Renal cortex interstitium (tissue), 11 donors: ENCODE data around the gene SLC13A4. TPM values are rescaled to one million over a fixed set of nuclear protein-coding genes. Genes with fewer than 3 reads are reported as not detected.
"Not testable (repeated sequence)": the region's sequence is repeated elsewhere in the genome, so short reads cannot be mapped to it uniquely, and the experiment has no call there.

ENCODE experiments used
- DNase-seq, 11 donors: peaks; one replicate each; pipeline ENCODE4 v3.0.0-alpha.2; 2013; ENCODE audit warnings: low read depth in 9 of 11, low spot score in 4 of 11; ENCODE audit errors: extremely low read depth in 1 of 11
- polyA plus RNA-seq, 3 donors: library from polyadenylated mRNA; unstranded; fragments of 120-200 nt; gene quantifications; one replicate each; pipeline ENCODE4 v1.2.1, GENCODE V29; 2013; ENCODE audit not compliant: insufficient read length in 3 of 3

SLC13A4 gene
- polyA plus RNA-seq, 3 donors = 1.2 to 6.7 (median 1.9) TPM

GRCh38 chr7:135756191-135756590, 28.2 kb upstream of the SLC13A4 start:
- no peak for DNase-seq

DNA sequence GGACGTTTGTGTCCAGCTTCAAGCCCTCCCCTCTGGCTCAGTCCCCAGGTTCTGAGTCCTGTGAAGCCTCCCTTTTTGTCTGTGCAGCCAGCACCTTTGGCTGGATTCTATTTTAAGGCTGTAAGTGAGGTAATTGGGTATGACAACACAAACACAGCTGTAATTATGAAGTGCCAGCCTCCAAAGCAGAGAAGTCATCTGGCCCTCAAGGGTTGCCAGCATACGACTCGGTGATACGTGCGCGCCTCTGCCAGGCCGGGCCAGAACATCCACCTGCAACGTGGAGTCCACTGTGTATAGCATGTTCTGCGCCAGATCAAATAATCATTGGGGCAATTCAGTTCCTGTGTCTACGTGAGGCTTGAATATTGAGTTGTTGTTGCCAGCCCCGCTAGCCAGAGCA, 27.4 kb upstream of the SLC13A4 start:
- DNase-seq = no peak

- no peak for DNase-seq
Observed at GRCh38 chr7:135753616-135754413, 25.8 kb upstream of the SLC13A4 start.

DNA sequence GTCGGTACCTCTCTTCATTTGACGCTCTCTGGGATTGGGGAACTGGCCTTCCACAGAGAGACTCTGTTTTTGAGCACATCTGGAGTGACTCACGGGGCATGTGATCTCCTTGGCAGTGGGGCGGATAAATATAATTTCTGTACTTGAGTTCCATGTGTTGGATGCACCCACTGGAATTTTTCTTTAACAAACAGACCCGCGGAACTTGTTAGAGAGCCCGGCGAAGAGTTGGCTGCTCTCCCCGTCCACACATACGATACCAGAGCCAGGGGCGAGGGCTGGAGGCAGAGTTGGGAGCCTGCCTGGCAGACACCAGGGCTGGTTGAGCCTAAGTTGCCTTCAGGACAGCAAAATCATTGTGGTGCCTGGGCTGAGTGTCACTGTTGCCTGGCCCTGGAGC, 20.8 kb upstream of the SLC13A4 start, which contains the start of gene FAM180A:
Gene FAM180A (minus strand): TSS at position 44 of the 400 bp plus-strand sequence. CDS start 233 bp downstream, outside the sequence.
- no peak for DNase-seq

DNA sequence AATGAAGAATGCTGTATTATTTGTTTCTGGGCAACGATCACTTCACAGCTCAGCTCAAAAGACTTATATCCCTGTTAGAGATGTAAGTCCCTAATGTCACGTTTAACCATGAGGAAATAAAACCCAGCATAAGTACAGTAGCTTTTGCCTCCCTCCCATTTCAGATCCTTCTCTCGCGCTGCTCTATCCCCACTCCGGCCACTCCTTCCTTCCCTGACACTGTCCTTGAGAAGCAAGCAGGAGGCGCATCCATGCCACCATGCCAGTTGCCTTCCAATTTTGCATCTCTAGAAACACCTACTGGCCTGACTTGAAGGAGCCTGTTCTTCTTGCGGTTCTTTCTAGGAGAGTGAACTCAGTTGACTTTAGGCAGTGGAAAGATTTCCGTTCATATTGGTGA, 19.4 kb upstream of the SLC13A4 start:
- DNase-seq = no peak

- DNase-seq = peak in 3 of 11 donors; percentile 6 to 18 (median 9)
Observed at GRCh38 chr7:135745703-135746312, 17.8 kb upstream of the SLC13A4 start.

DNA sequence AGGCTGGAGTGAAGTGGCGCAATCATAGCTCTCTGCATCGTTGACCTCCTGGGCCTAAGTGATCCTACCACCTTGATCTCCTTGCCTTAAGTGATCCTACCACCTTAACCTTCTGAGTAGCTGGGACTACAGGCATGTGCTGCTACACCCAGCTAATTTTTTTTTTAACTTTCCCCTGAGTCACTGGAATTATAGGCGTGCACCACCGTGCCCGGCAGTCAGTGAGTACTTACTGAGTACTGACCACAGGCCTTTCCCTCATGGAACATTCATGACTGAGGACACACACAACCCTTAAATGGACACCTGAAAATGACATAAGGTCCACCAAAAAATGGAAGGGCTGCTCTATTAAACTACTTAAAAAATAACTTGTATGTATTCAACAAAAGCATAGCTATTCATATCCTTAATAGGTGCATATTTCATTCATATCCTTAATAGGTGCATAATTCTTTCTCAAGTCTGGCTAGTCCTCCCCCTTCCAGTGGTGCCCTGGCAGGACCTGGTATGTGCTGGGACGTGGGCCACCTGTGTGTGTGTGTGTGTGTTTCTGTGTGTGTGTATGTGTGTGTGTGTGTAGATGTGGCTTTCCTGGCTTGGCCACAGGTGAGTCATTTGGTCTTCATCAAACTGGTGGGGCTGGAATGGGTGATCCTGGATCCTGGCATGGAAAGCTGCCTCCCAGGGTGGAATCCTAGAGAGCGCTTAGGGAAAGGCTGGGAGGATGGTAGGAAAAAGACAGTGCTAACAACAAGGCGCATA, 17.1 kb upstream of the SLC13A4 start:
- no peak for DNase-seq

- DNase-seq = no peak
Observed at GRCh38 chr7:135743907-135744731, 16.1 kb upstream of the SLC13A4 start.

GRCh38 chr7:135742371-135742770, 14.4 kb upstream of the SLC13A4 start:
- DNase-seq = no peak

GRCh38 chr7:135741905-135742304, 13.9 kb upstream of the SLC13A4 start:
- no peak for DNase-seq

DNA sequence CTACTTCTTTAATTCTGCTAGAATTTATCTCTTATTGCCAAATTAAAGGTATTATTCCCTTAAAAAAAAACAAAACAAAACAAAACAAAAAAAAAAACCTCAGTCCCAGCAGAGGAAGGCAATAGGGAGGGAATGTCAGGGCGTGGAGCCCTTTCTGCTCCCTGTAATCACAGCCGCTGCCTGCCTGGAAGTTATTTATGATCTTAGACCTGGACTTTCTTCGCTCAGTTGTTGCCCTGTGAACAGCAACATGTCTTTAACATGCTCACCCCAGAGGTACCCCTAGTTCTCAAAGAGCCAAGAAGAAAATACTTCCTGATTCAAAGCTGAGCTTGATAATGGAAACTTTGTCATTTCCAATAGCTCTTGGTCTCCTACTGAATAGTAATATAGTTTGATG, 12.9 kb upstream of the SLC13A4 start:
- no peak for DNase-seq

DNA sequence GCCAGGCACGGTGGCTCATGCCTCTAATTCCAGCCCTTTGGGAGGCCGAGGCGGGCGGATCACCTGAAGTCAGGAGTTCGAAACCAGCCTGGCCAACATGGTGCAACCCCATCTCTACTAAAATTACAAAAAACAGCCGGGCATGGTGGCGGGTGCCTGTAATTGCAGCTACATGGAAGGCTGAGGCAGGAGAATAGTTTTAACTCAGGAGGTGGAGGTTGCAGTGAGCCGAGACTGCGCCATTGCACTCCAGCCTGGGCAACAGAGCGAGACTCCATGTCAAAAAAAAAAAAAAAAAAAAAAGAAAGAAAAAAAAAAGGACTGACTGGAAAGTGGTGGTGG, 9.3 kb upstream of the SLC13A4 start:
- not testable (repeated sequence) for DNase-seq

DNA sequence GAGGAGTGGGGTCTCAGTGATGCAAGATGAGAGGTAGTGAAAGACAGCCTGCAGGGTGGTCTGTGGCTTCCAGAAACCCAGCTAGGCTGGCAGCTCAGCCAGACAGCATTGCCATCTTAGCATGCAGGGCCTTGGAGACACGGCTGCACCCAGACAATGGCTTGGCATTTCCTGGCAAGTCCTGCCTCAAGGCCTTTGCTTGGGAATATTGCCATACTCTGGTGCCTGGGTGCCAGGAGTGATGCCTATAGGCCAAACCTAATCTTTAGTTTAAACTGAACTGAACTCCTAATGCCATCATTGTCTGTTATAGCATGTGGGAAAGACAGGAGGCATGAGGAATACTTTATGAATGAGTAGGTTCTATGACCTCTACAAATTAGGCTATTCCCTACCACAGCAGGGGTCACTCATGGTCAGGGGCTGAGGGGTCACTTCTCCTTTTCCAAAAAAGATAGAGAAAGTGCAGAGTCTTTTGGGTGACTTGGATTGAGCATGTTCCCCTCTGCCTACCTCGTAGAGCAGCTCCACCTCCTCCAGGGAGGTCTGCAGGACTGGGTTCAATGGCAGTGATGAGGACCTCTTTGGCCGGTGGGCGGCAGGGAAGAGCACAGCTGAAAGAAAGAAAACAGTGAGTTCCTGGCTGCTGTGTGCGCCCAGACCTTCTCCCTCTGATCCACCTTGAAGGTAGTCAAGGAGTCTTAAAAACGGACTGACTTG, 8.8 kb upstream of the SLC13A4 start:
- no peak for DNase-seq

- no peak for DNase-seq
Observed at GRCh38 chr7:135734343-135734689, 6.3 kb upstream of the SLC13A4 start.

- no peak for DNase-seq
Observed at GRCh38 chr7:135733603-135734342, 5.8 kb upstream of the SLC13A4 start.

DNA sequence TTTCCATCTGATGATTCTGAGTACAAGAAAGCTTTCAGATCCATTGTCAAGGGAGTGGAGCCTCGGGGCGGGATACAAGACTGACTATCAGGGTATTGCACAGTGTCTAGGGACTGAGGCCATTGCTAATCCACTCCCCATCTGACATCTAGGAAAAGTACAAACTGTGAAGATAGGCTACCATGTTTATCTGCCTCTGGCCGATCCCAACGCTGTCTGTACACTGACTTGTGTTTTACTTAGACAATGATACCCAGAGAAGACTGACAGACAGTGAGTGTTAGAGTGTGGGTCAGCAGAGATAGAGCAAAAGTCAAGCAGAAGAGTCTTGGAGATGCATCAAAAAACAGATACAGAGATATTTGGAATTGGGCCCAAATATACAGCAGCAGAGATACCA, 3.1 kb upstream of the SLC13A4 start:
- no peak for DNase-seq

DNA sequence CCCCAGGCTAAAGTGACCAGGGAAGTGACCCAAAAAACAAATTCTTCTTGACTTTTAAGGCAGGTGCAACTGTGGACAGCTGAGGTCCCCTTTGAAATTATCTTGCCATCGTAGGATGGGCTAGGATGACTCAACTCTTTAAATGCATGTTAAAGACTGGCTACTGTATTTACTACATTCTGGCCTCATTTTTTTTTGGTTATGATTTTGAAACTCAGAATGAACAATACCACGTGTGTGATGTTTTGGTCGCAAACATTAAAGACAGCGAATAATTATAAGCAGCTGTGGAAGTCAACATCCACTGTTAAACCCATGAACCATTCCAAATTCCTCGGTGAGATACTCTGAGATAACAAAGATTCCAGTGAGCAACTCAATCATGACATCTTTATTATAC, 1.2 kb upstream of the SLC13A4 start:
- no peak for DNase-seq
